Caco-2 (cell line): ENCODE data around the gene SAFB2. TPM values are rescaled to one million over a fixed set of nuclear protein-coding genes. Genes with fewer than 3 reads are reported as not detected.

Source experiments
- BruUV-seq: library from RNA; stranded (reverse); fragments of 400-500 nt; replicated peaks from 2 replicates; lab custom pipeline; 2021; lab: Mats Ljungman, UMichigan
- CTCF ChIA-PET: fragments of 300-600 bp; sonication (Branson Sonifier 250); formaldehyde crosslinking; loops from one replicate; lab custom pipeline; 2022; ENCODE audit warnings: antibody characterized with exemption; lab: Charles Lee
- POLR2A ChIA-PET: fragments of 300-600 bp; sonication (Branson Sonifier 250); formaldehyde crosslinking; loops from one replicate; lab custom pipeline; 2022; ENCODE audit warnings: antibody characterized with exemption; lab: Charles Lee
- DNase-seq, 2 experiments: peaks; one replicate each; pipeline versions ENCODE4 v3.0.0 to v3.0.0-alpha.2; 2020 to 2022
- H3K27me3 ChIP-seq: replicated peaks from 2 replicates; pipeline ENCODE4 v1.6.0; 2011; ENCODE audit warnings: low read length; ENCODE audit not compliant: control insufficient read depth, insufficient read depth
- H3K36me3 ChIP-seq: 2 replicates; pipeline ENCODE4 v1.5.1; 2011; ENCODE audit warnings: low read length; ENCODE audit not compliant: control insufficient read depth, insufficient read depth
- H3K4me1 ChIP-seq: fragments of 250-450 bp; sonication (Bioruptor Pico); 2 replicates; pipeline ENCODE4 v1.5.1; 2020; ENCODE audit warnings: mild to moderate bottlenecking
- H3K4me3 ChIP-seq: 2 replicates; pipeline ENCODE4 v1.5.1; 2011; ENCODE audit warnings: low read depth, mild to moderate bottlenecking, control low read depth, low read length
- H3K9me3 ChIP-seq: fragments of 250-450 bp; sonication (Bioruptor Pico); 2 replicates; pipeline ENCODE4 v1.5.1; 2020; ENCODE audit warnings: mild to moderate bottlenecking, moderate library complexity
- H3K27ac Mint-ChIP-seq: one replicate; pipeline ENCODE4 v1.8.0; 2022; ENCODE audit warnings: mixed read lengths; ENCODE audit not compliant: unreplicated experiment
- H3K27me3 Mint-ChIP-seq: one replicate; pipeline ENCODE4 v1.8.0; 2022; ENCODE audit warnings: mixed read lengths; ENCODE audit not compliant: insufficient read depth, unreplicated experiment
- H3K36me3 Mint-ChIP-seq: one replicate; pipeline ENCODE4 v1.8.0; 2022; ENCODE audit warnings: mild to moderate bottlenecking, mixed read lengths; ENCODE audit not compliant: insufficient read depth, unreplicated experiment
- H3K4me1 Mint-ChIP-seq: one replicate; pipeline ENCODE4 v1.8.0; 2022; ENCODE audit warnings: low read depth, mixed read lengths; ENCODE audit not compliant: unreplicated experiment
- H3K4me3 Mint-ChIP-seq: one replicate; pipeline ENCODE4 v1.8.0; 2022; ENCODE audit warnings: mild to moderate bottlenecking, moderate library complexity, mixed read lengths; ENCODE audit not compliant: unreplicated experiment
- H3K9me3 Mint-ChIP-seq: one replicate; pipeline ENCODE4 v1.8.0; 2022; ENCODE audit warnings: mixed read lengths; ENCODE audit not compliant: unreplicated experiment
- intact Hi-C: fragments of 100-400 bp; cut with micrococcal nuclease; formaldehyde crosslinking; loops from one replicate; pipeline ENCODE4 v1.10.0; 2022; ENCODE audit not compliant: unreplicated experiment
- total RNA-seq: library from RNA; stranded (reverse); gene quantifications from 2 replicates; pipeline ENCODE4 v1.2.3, GENCODE V29; 2022
- TF ChIP-seq, protein P1 (sequence below), 2 experiments: fragments of 200-600 bp in 1 of 2; IDR thresholded peaks; 1 replicate in 1 of 2; 2 replicates in 1 of 2; pipeline versions ENCODE4 v1.5.1 to v1.8.0; 2011 to 2022; ENCODE audit warnings: antibody characterized with exemption in 1 of 2, control low read depth in 1 of 2, inconsistent platforms in 1 of 2, low read depth in 1 of 2, low read length in 1 of 2, mild to moderate bottlenecking in 1 of 2, moderate library complexity in 1 of 2; ENCODE audit not compliant: insufficient read depth in 1 of 2, severe bottlenecking in 1 of 2, unreplicated experiment in 1 of 2

The SAFB2 gene
- total RNA-seq, 1 experiment from 2014 or later, result 81.3 TPM

DNA sequence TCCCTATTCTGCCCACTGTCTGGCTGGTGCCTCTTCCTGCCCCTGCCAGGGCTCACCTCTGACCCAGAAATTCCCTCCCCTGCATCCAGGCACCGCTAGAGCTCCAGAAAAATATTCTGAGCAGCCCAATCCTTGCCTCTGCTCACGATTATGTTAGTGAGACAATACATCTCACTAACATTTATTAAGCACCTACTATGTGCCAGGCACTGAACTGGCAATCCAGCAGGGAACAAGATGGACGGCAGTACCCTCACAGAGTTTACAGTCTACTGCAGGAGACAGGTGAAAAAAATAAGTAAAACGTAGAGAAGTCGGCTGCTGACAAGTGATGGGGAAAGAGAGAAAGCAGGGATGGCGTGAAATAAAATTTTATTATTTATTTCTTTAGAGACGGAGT, 60.3 kb downstream of the SAFB2 start:
- Mint-ChIP-seq H3K27ac (no peak overlapping the region), H3K4me3 (no peak overlapping the region), H3K9me3 (peaks cover 8% of the 10 kb centered on the region), H3K4me1 (no peaks in the 10 kb centered on the region), H3K36me3 (peaks cover 22% of the 10 kb centered on the region), H3K27me3 (no peaks in the 10 kb centered on the region)
- ChIA-PET POLR2A (no interaction called here), CTCF (no interaction called here)
- Histone ChIP-seq H3K4me1 (no peaks in the 10 kb centered on the region), H3K9me3 (no peaks in the 10 kb centered on the region), H3K27me3 (no peaks in the 10 kb centered on the region), H3K36me3 (no peaks in the 10 kb centered on the region), H3K4me3 (no peak overlapping the region)
- intact Hi-C loops, result no loop called here
- DNase-seq, result no peak
- BruUV-seq, result no TSS peak
- TF ChIP-seq, protein P1, sequence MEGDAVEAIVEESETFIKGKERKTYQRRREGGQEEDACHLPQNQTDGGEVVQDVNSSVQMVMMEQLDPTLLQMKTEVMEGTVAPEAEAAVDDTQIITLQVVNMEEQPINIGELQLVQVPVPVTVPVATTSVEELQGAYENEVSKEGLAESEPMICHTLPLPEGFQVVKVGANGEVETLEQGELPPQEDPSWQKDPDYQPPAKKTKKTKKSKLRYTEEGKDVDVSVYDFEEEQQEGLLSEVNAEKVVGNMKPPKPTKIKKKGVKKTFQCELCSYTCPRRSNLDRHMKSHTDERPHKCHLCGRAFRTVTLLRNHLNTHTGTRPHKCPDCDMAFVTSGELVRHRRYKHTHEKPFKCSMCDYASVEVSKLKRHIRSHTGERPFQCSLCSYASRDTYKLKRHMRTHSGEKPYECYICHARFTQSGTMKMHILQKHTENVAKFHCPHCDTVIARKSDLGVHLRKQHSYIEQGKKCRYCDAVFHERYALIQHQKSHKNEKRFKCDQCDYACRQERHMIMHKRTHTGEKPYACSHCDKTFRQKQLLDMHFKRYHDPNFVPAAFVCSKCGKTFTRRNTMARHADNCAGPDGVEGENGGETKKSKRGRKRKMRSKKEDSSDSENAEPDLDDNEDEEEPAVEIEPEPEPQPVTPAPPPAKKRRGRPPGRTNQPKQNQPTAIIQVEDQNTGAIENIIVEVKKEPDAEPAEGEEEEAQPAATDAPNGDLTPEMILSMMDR (IDR thresholded peaks at IDR 0.05; ENCODE audit: insufficient read depth in 1 of 2, low read depth in 1 of 2, low read length in 1 of 2, severe bottlenecking in 1 of 2, unreplicated experiment in 1 of 2), result no peak

GRCh38 chr19:5561559-5561958, 61.0 kb downstream of the SAFB2 start:
- no peak overlapping the region for H3K27ac Mint-ChIP-seq
- no peak overlapping the region for H3K4me3 Mint-ChIP-seq
- H3K4me1 Mint-ChIP-seq, result peaks cover 6% of the 10 kb centered on the region
- no TSS peak for BruUV-seq
- ChIA-PET POLR2A (no interaction called here), CTCF (no interaction called here)
- no peak for DNase-seq
- TF ChIP-seq, protein P1 (IDR thresholded peaks at IDR 0.05; ENCODE audit: insufficient read depth in 1 of 2, low read depth in 1 of 2, low read length in 1 of 2, severe bottlenecking in 1 of 2, unreplicated experiment in 1 of 2), result peak in 1 of 2 experiments; percentile 56
- no peaks in the 10 kb centered on the region for H3K27me3 Mint-ChIP-seq
- H3K9me3 Mint-ChIP-seq, result peaks cover 8% of the 10 kb centered on the region
- Histone ChIP-seq H3K27me3 (no peaks in the 10 kb centered on the region), H3K4me1 (no peaks in the 10 kb centered on the region), H3K36me3 (no peaks in the 10 kb centered on the region), H3K4me3 (no peak overlapping the region), H3K9me3 (no peaks in the 10 kb centered on the region)
- peaks cover 22% of the 10 kb centered on the region for H3K36me3 Mint-ChIP-seq
- intact Hi-C loops, result no loop called here

GRCh38 chr19:5560156-5560555, 62.4 kb downstream of the SAFB2 start:
- Mint-ChIP-seq H3K36me3 (peaks cover 22% of the 10 kb centered on the region), H3K9me3 (peaks cover 8% of the 10 kb centered on the region)

More at GRCh38 chr19:5560156-5560555, 62.4 kb downstream of the SAFB2 start:
- H3K27me3 Mint-ChIP-seq, result no peaks in the 10 kb centered on the region
- H3K27me3 ChIP-seq, result no peaks in the 10 kb centered on the region
- H3K9me3 ChIP-seq, result no peaks in the 10 kb centered on the region
- no peak overlapping the region for H3K4me3 Mint-ChIP-seq
- no peak for DNase-seq
- H3K27ac Mint-ChIP-seq, result no peak overlapping the region
- CTCF ChIA-PET, result no interaction called here
- TF ChIP-seq, protein P1 (IDR thresholded peaks at IDR 0.05; ENCODE audit: insufficient read depth in 1 of 2, low read depth in 1 of 2, low read length in 1 of 2, severe bottlenecking in 1 of 2, unreplicated experiment in 1 of 2), result no peak
- H3K36me3 ChIP-seq, result no peaks in the 10 kb centered on the region
- BruUV-seq, result no TSS peak
- intact Hi-C loops, result no loop called here
- no peak overlapping the region for H3K4me3 ChIP-seq
- peaks cover 8% of the 10 kb centered on the region for H3K4me1 Mint-ChIP-seq
- no peaks in the 10 kb centered on the region for H3K4me1 ChIP-seq
- POLR2A ChIA-PET, result no interaction called here
